Measurements from ENCODE around the gene GTF2A1.

The GTF2A1 gene

DNA sequence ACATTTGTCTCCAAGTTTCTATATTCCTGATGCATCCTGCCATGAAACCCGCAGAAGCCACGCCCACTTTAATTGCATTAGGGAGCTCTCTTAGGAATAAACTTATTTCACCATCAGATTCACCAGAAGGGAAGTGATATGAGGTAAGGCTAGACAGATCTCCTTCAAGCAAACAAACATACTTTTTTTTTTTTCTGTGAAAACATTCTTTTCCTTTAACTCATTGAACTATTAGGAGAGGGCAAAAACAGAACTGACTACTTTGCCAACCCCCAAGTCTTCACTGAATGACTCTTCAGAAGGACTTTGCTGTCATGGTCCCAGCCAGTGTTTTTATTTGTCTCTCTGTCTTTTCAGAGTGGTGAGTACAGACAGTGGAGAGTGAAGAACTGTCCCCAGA, 48.4 kb downstream of the GTF2A1 start:
- Mint-ChIP-seq H3K27me3 (ENCODE audit: low read depth) (no peaks in the 10 kb centered on the region), H3K4me1 (peaks cover 11% of the 10 kb centered on the region), H3K9me3 (no peaks in the 10 kb centered on the region), H3K4me3 (no peak overlapping the region), H3K27ac (no peak overlapping the region), H3K36me3 (ENCODE audit: low read depth) (peaks cover 4% of the 10 kb centered on the region)
- TF ChIP-seq CTCF (IDR thresholded peaks at IDR 0.05; ENCODE audit: unreplicated experiment in 3 of 3) = no peak

DNA sequence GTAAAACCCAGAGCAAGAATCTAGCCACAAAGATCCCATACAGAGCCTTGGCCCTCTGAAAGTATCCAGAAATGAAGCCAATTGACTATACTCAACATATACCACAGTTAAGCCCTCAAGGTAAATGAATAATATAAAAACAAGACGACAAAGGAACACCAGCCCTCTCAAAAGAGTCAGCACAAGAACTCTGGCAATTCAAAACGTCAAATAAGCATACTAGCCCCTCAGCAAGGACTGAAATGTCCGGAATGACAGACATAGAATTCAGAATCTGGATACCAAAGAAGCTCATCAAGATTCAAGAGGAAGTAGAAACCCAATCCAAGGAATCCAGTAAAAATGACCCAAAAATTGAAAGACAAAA, 49.9 kb downstream of the GTF2A1 start:
- Mint-ChIP-seq H3K27ac (peak overlapping the region; percentile 97 to 99 (median 97)), H3K36me3 (ENCODE audit: low read depth) (no peaks in the 10 kb centered on the region), H3K4me3 (peak overlapping the region; percentile 93 to 96 (median 94)), H3K4me1 (peaks cover 11% of the 10 kb centered on the region), H3K9me3 (no peaks in the 10 kb centered on the region), H3K27me3 (ENCODE audit: low read depth) (no peaks in the 10 kb centered on the region)
- peak in 1 of 3 experiments; percentile 40 for TF ChIP-seq CTCF (IDR thresholded peaks at IDR 0.05; ENCODE audit: unreplicated experiment in 3 of 3)

DNA sequence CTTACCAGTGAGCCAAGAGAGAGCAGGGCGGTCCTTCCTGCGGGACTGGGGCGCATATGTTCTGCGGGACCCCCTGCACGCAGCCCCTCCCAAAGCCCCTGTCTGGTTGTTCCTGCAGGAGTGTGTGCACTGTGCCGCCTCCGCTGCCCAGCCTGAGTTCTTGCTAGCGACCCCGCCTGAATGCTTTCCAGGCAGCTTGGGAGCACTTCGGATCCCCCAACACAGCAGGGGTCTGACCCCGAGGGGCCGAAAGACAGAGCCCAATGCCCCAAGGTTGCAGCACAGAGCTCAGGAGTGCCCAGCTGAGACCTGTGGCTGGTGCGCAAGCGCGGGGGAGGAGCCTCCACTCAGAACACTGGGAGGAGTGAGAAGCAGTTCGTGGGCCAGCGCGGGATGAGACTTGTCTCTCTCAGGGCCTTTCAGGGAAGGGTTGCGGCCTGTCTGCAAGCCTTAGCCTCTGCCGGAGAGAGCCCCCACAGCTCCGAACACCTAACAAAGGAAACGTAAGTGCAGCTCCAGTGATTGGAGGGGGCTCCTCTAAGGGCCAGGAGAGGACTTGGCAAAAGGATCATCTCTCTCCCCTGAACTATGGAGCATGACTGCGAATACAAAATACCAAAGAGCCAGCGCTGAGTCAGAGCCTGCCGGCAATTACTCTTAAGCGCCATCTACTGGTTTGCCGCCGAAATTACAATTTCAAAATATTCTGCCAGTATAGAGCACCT, 50.5 kb downstream of the GTF2A1 start:
- peak overlapping the region; percentile 97 to 99 (median 97) for H3K27ac Mint-ChIP-seq
- peak; percentile 87 to 92 (median 88) for TF ChIP-seq CTCF (IDR thresholded peaks at IDR 0.05; ENCODE audit: unreplicated experiment in 3 of 3)
- H3K4me3 Mint-ChIP-seq = peak overlapping the region; percentile 93 to 96 (median 94)
- no peaks in the 10 kb centered on the region for H3K36me3 Mint-ChIP-seq (ENCODE audit: low read depth)
- H3K9me3 Mint-ChIP-seq = no peaks in the 10 kb centered on the region
- H3K4me1 Mint-ChIP-seq = peaks cover 11% of the 10 kb centered on the region
- H3K27me3 Mint-ChIP-seq (ENCODE audit: low read depth) = no peaks in the 10 kb centered on the region

DNA sequence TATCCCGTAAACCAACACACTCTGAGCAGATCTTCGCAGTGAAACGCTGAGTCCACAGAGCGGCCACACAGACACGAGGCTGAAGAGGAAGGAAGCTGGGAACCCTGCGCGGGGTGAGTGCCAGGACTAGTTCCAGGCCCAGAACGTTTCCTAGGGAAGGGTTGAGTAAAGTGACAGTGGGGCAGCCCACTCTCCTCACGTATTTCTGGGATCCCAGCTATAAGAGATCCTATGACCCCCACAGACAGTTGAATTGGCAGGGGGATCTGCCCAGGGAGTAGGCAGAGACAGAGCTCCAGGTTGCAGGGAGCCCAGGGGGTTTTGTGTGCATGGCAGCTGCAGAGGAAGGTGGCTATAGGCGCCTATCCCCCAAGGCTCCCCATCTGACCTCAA, 51.1 kb downstream of the GTF2A1 start:
- Mint-ChIP-seq H3K4me3 (peak overlapping the region; percentile 93 to 96 (median 94)), H3K9me3 (no peaks in the 10 kb centered on the region), H3K27ac (peak overlapping the region; percentile 97 to 99 (median 97)), H3K4me1 (peaks cover 11% of the 10 kb centered on the region), H3K27me3 (ENCODE audit: low read depth) (no peaks in the 10 kb centered on the region), H3K36me3 (ENCODE audit: low read depth) (no peaks in the 10 kb centered on the region)
- TF ChIP-seq CTCF (IDR thresholded peaks at IDR 0.05; ENCODE audit: unreplicated experiment in 3 of 3) = no peak

DNA sequence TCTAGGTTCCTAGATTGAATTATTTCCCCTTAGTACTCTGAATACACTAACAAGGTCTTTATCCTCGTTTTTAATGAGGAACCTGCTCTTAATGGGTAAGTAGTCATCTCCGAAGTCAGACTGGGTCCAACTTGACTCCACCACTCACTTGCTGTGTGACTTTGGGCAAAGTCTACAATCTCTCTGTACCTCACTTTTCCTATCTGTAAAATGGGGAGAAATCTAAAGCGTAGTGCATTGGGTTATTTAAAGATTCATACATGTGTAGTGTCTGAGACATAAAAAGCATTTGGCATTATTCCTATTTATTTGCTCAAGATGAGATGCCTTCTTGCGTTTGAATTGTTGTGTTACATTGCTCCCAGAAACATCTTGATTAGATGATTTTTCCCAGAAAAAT, 51.5 kb downstream of the GTF2A1 start:
- no peaks in the 10 kb centered on the region for H3K9me3 Mint-ChIP-seq
- peaks cover 11% of the 10 kb centered on the region for H3K4me1 Mint-ChIP-seq
- H3K36me3 Mint-ChIP-seq (ENCODE audit: low read depth) = no peaks in the 10 kb centered on the region
- H3K27ac Mint-ChIP-seq = peak overlapping the region; percentile 97 to 99 (median 97)
- TF ChIP-seq CTCF (IDR thresholded peaks at IDR 0.05; ENCODE audit: unreplicated experiment in 3 of 3) = no peak
- no peaks in the 10 kb centered on the region for H3K27me3 Mint-ChIP-seq (ENCODE audit: low read depth)
- H3K4me3 Mint-ChIP-seq = peak overlapping the region; percentile 93 to 96 (median 94)

DNA sequence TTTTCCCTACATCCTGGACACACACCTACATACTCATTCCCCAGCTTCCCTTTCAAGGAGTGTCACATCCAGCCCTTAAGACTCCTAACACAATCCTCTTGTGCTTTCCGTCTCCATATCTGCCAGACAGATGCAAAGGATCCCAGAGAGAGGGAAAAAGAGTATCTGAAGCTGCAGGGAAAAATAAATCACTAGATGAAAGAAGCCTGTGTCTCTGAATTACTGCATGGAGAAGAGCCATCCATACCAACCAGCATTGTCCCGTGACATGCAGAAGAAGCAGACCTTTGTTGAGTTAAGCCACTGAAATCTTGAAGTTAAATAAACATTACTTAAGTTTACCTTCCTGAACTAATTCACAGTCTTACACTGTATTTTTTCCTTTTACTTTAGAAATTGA, 54.6 kb downstream of the GTF2A1 start:
- Mint-ChIP-seq H3K36me3 (ENCODE audit: low read depth) (no peaks in the 10 kb centered on the region), H3K4me3 (no peak overlapping the region), H3K9me3 (no peaks in the 10 kb centered on the region), H3K27me3 (ENCODE audit: low read depth) (no peaks in the 10 kb centered on the region), H3K27ac (no peak overlapping the region), H3K4me1 (peaks cover 11% of the 10 kb centered on the region)
- no peak for TF ChIP-seq CTCF (IDR thresholded peaks at IDR 0.05; ENCODE audit: unreplicated experiment in 3 of 3)

Data from nephron (organoid).